ENCODE data around the gene CCT5. TPM values are rescaled to one million over a fixed set of nuclear protein-coding genes. Genes with fewer than 3 reads are reported as not detected.

The CCT5 gene
- total and polyA plus RNA-seq, 10 of the 15 experiments (the other 5 are each of a cell fraction or from before 2014, with no cell fraction given) = 376 to 637 (median 543) TPM

GRCh38 chr5:10295619-10296326 is 45.7 kb downstream of the CCT5 start:
- no peaks in the 10 kb centered on the region for H3K36me3 ChIP-seq (ENCODE audit: control insufficient read depth in 2 of 2, insufficient read depth in 2 of 2, low read length in 1 of 2)
- ATAC-seq = no peak; the same call in 2 of the 3 replicates
- TF ChIP-seq BCL11A (IDR thresholded peaks at IDR 0.05; ENCODE audit: low read depth, low read length) (no peak), NBN (IDR thresholded peaks at IDR 0.05) (no peak), NR2C2 (IDR thresholded peaks at IDR 0.05; ENCODE audit: borderline replicate concordance, control insufficient read depth, insufficient read length, low read depth) (no peak), CEBPZ (IDR thresholded peaks at IDR 0.05; ENCODE audit: low read depth, low read length) (no peak), NR2F1 (conservative IDR thresholded peaks at IDR 0.05) (no peak), RB1 (IDR thresholded peaks at IDR 0.05; ENCODE audit: borderline replicate concordance) (no peak), SMARCA5 (IDR thresholded peaks at IDR 0.05) (no peak), IKZF2 (IDR thresholded peaks at IDR 0.05) (no peak)
- RAD21 ChIA-PET (ENCODE audit: unreplicated experiment) = no interaction called here
- H4K20me1 ChIP-seq (ENCODE audit: control insufficient read depth, insufficient read depth) = no peaks in the 10 kb centered on the region
- H3K9ac ChIP-seq (ENCODE audit: control insufficient read depth, insufficient read depth, low read length) = no peak overlapping the region
- no peak overlapping the region for H3K27ac ChIP-seq (ENCODE audit: control insufficient read depth, insufficient read depth)
- H3K4me2 ChIP-seq (ENCODE audit: control insufficient read depth, insufficient read depth) = no peak overlapping the region
- H3K79me2 ChIP-seq (ENCODE audit: control insufficient read depth, insufficient read depth, low read length) = no peaks in the 10 kb centered on the region
- H3K9me3 ChIP-seq (replicated peaks; ENCODE audit: control insufficient read depth, insufficient read depth, low read length) = no peaks in the 10 kb centered on the region
- H3K4me3 ChIP-seq = no peak overlapping the region
- H3K27me3 ChIP-seq (replicated peaks in 1 of 2; ENCODE audit: control insufficient read depth in 2 of 2, insufficient read depth in 2 of 2, low read length in 1 of 2) = no peaks in the 10 kb centered on the region
- no peak overlapping the region for H2AFZ ChIP-seq (ENCODE audit: control insufficient read depth, low read depth, low read length)
- 41% methylated on average over 8 of the region's 8 CpGs for WGBS (ENCODE audit: insufficient coverage, insufficient replicate concordance, low lambda C conversion rate, missing lambda C conversion rate)
- no TSS peak for BruUV-seq (replicated peaks)
- SMC1A ChIA-PET (ENCODE audit: uncharacterized antibody, unreplicated experiment) = no interaction called here
- no peaks in the 10 kb centered on the region for H3K4me1 ChIP-seq (ENCODE audit: control insufficient read depth, insufficient read depth, low read length)
- CTCF ChIA-PET = no interaction called here
- POLR2A ChIA-PET = no interaction called here
- in situ Hi-C loops (cut with MboI) (no loop called here), intact Hi-C loops (cut with micrococcal nuclease; ENCODE audit: unreplicated experiment) (no loop called here)
- DNase-seq (ENCODE audit: low read depth, low spot score) = no peak
- no peak for FAIRE-seq

Data from GM12878 (cell line).